HepG2 (cell line): ENCODE measurements around the gene QKI. TPM values are rescaled to one million over a fixed set of nuclear protein-coding genes. Genes with fewer than 3 reads are reported as not detected.

Experiments
- AHR ChIP-seq: IDR thresholded peaks from 2 replicates; pipeline ENCODE4 v1.6.1; 2018; ENCODE audit warnings: missing genetic modification reagents, missing compliant biosample characterization
- ASH2L ChIP-seq: fragments of 300-600, 200-600 bp; sonication (generic); IDR thresholded peaks from 2 replicates; pipeline ENCODE4 v1.7.0; 2017; ENCODE audit warnings: low read depth, mild to moderate bottlenecking, moderate library complexity, mixed read lengths, low read length; ENCODE audit not compliant: insufficient read length
- BORCS8-MEF2B ChIP-seq: sonication (generic); formaldehyde crosslinking; IDR thresholded peaks from 2 replicates; pipeline ENCODE4 v1.8.0; 2022; ENCODE audit warnings: mild to moderate bottlenecking, missing genetic modification reagents
- CEBPG ChIP-seq: IDR thresholded peaks from 2 replicates; pipeline ENCODE4 v1.6.1; 2016
- CENPX ChIP-seq: sonication (generic); formaldehyde crosslinking; IDR thresholded peaks from 2 replicates; pipeline ENCODE4 v1.9.0; 2021; ENCODE audit warnings: mild to moderate bottlenecking, missing genetic modification reagents, moderate library complexity
- FIP1L1 ChIP-seq: fragments of 200-400 bp; formaldehyde crosslinking; IDR thresholded peaks from 2 replicates; pipeline ENCODE4 v1.6.1; 2018; ENCODE audit warnings: low read depth, mild to moderate bottlenecking, low read length, moderate library complexity, borderline replicate concordance; ENCODE audit not compliant: insufficient read depth
- FLYWCH1 ChIP-seq: sonication (generic); formaldehyde crosslinking; IDR thresholded peaks from 2 replicates; pipeline ENCODE4 v1.8.1; 2023; ENCODE audit warnings: mild to moderate bottlenecking, missing genetic modification reagents
- RAD21 ChIP-seq: fragments of 450-650 bp; formaldehyde crosslinking; IDR thresholded peaks from 2 replicates; pipeline ENCODE4 v1.5.0; 2020; ENCODE audit warnings: mild to moderate bottlenecking
- RERE ChIP-seq: IDR thresholded peaks from 2 replicates; pipeline ENCODE4 v1.6.1; 2016; ENCODE audit warnings: low read depth, missing genetic modification reagents, missing compliant biosample characterization
- STAG1 ChIP-seq: sonication (generic); formaldehyde crosslinking; IDR thresholded peaks from 2 replicates; pipeline ENCODE4 v1.4.0; 2020; ENCODE audit warnings: missing genetic modification reagents
- TEAD3 ChIP-seq: optimal IDR thresholded peaks from 2 replicates; pipeline ENCODE3; 2016; ENCODE audit warnings: borderline replicate concordance
- TEF ChIP-seq: sonication (generic); formaldehyde crosslinking; IDR thresholded peaks from 2 replicates; pipeline ENCODE4 v1.5.0; 2020; ENCODE audit warnings: missing genetic modification reagents
- TOE1 ChIP-seq: sonication (generic); formaldehyde crosslinking; IDR thresholded peaks from 2 replicates; pipeline ENCODE4 v1.4.0; 2020; ENCODE audit warnings: mild to moderate bottlenecking, missing genetic modification reagents
- ZBTB1 ChIP-seq: sonication (generic); formaldehyde crosslinking; IDR thresholded peaks from 2 replicates; pipeline ENCODE4 v1.4.0; 2020; ENCODE audit warnings: missing genetic modification reagents, borderline replicate concordance
- ZNF121 ChIP-seq: sonication (generic); formaldehyde crosslinking; IDR thresholded peaks from 2 replicates; pipeline ENCODE4 v1.5.0; 2020; ENCODE audit warnings: mild to moderate bottlenecking, missing genetic modification reagents
- ZNF646 ChIP-seq: sonication (generic); formaldehyde crosslinking; IDR thresholded peaks from 2 replicates; pipeline ENCODE4 v1.9.0; 2021; ENCODE audit warnings: mild to moderate bottlenecking, missing genetic modification reagents
- ZNF652 ChIP-seq: IDR thresholded peaks from 2 replicates; pipeline ENCODE4 v1.6.1; 2016; ENCODE audit warnings: low read depth, borderline replicate concordance
- ZNF7 ChIP-seq: IDR thresholded peaks from 2 replicates; pipeline ENCODE4 v1.6.1; 2016; ENCODE audit warnings: missing biosample characterization, missing genetic modification reagents
- ZSCAN30 ChIP-seq: sonication (generic); formaldehyde crosslinking; IDR thresholded peaks from 2 replicates; pipeline ENCODE4 v1.5.0; 2020; ENCODE audit warnings: mild to moderate bottlenecking, missing genetic modification reagents
- polyA plus RNA-seq, 8 experiments: library from polyadenylated mRNA; depleted of rRNA in 3 of 8; stranded (reverse) in 7 of 8; unstranded in 1 of 8; fragments of >200 nt; fragmentation: Illumina TruSeq in 4 of 8; extraction: Trizol in 4 of 8; gene quantifications; 2 replicates each; pipeline versions ENCODE4 v1.2.1 to v1.2.3, GENCODE V29; 2011 to 2016; ENCODE audit warnings: low read depth in 4 of 8, missing spikeins in 1 of 8, mixed read lengths in 1 of 8; ENCODE audit not compliant: insufficient read depth in 1 of 8
- total RNA-seq, 5 experiments: library from RNA; depleted of rRNA; stranded (reverse); fragments of >200 nt; fragmentation: Illumina TruSeq; extraction: Trizol; gene quantifications; 2 replicates each; pipeline ENCODE4 v1.2.3, GENCODE V29; 2016; ENCODE audit warnings: low read depth in 1 of 5

QKI gene
- total and polyA plus RNA-seq, 2 of the 13 experiments (the other 11 are each of a cell fraction or from before 2014, with no cell fraction given), result 136 to 137 TPM

- no peak for TF ChIP-seq RERE
- TF ChIP-seq CEBPG (CRISPR knock-in tag), result peak; percentile 6; the same call in 1 of the 2 replicates
- TF ChIP-seq ZSCAN30, result no peak
- TF ChIP-seq BORCS8-MEF2B, result no peak
- TF ChIP-seq TEF (CRISPR knock-in tag), result no peak
- TF ChIP-seq ZNF7 (CRISPR knock-in tag), result no peak
- TF ChIP-seq ZBTB1 (CRISPR knock-in tag), result no peak
- TF ChIP-seq FLYWCH1, result no peak
- TF ChIP-seq FIP1L1, result no peak
- peak; percentile 49 for TF ChIP-seq RAD21 (CRISPR knock-in tag)
- no peak for TF ChIP-seq TOE1 (CRISPR knock-in tag)
- TF ChIP-seq TEAD3 (CRISPR knock-in tag), result peak; percentile 87
- no peak for TF ChIP-seq ZNF121 (CRISPR knock-in tag)
- TF ChIP-seq AHR (CRISPR knock-in tag), result no peak
- peak; percentile 69 for TF ChIP-seq STAG1 (CRISPR knock-in tag)
- no peak for TF ChIP-seq ZNF646 (CRISPR knock-in tag)
- peak; percentile 61 for TF ChIP-seq ZNF652 (CRISPR knock-in tag)
- TF ChIP-seq ASH2L, result no peak
- no peak for TF ChIP-seq CENPX (CRISPR knock-in tag)
Observed at GRCh38 chr6:163416557-163417253, 2.2 kb downstream of the QKI start (continued).
